Thymus (tissue), 11 donors: ENCODE data around the gene RIPOR2. TPM values are rescaled to one million over a fixed set of nuclear protein-coding genes. Genes with fewer than 3 reads are reported as not detected.

ENCODE experiments used
- DNase-seq, 9 donors: peaks; one replicate each; pipeline ENCODE4 v3.0.0-alpha.2; 2013; ENCODE audit warnings: low spot score in 9 of 9, low read depth in 6 of 9, missing footprints in 1 of 9
- H3K27ac ChIP-seq, 2 donors: one replicate each; pipeline ENCODE4 v1.5.1; 2013; ENCODE audit warnings: control low read depth in 1 of 2, low read depth in 1 of 2, low read length in 1 of 2, mild to moderate bottlenecking in 1 of 2, moderate library complexity in 1 of 2
- H3K27me3 ChIP-seq, 2 donors: one replicate each; pipeline ENCODE4 v1.5.1; 2013; ENCODE audit warnings: low read length in 1 of 2; ENCODE audit not compliant: control insufficient read depth in 2 of 2, insufficient read depth in 1 of 2
- H3K36me3 ChIP-seq, 2 donors: one replicate each; pipeline ENCODE4 v1.5.1; 2013; ENCODE audit warnings: low read length in 1 of 2, mild to moderate bottlenecking in 1 of 2, moderate library complexity in 1 of 2; ENCODE audit not compliant: control insufficient read depth in 2 of 2, insufficient read depth in 2 of 2
- H3K4me1 ChIP-seq, 2 donors: one replicate each; pipeline ENCODE4 v1.5.1; 2013; ENCODE audit warnings: low read length in 2 of 2; ENCODE audit not compliant: control insufficient read depth in 2 of 2, insufficient read depth in 2 of 2
- H3K4me3 ChIP-seq, 2 donors: one replicate each; pipeline ENCODE4 v1.5.1; 2013; ENCODE audit warnings: low read length in 2 of 2, control low read depth in 1 of 2, mild to moderate bottlenecking in 1 of 2
- H3K9me3 ChIP-seq, 2 donors: one replicate each; pipeline ENCODE4 v1.5.1; 2013; ENCODE audit warnings: low read length in 1 of 2, mild to moderate bottlenecking in 1 of 2; ENCODE audit not compliant: control insufficient read depth in 2 of 2, insufficient read depth in 1 of 2
- WGBS: extraction: QIAGEN DNeasy Blood & Tissue Kit; methylation state at CpG from one replicate; pipeline ENCODE4 v1.1.7; 2013; 5-methylcytosine and 5-hydroxymethylcytosine counted together
- polyA plus RNA-seq: library from polyadenylated mRNA; stranded (reverse); fragments of 200-250 nt; gene quantifications from one replicate; pipeline ENCODE4 v1.2.3, GENCODE V29; 2013
- total RNA-seq: library from RNA; stranded (reverse); fragments of 120-200 nt; gene quantifications from one replicate; pipeline ENCODE4 v1.2.4, GENCODE V29; 2013
- donor health status: healthy.

Gene RIPOR2
- total and polyA plus RNA-seq, 2 donors: 27.4 to 48.4 TPM

- Histone ChIP-seq H3K4me1 (peaks cover 30 to 72% of the 10 kb centered on the region in 2 donors), H3K4me3 (no peak overlapping the region), H3K27ac (peak overlapping the region in 1 of 2 donors; percentile 55), H3K36me3 (peaks cover 0 to 3% of the 10 kb centered on the region in 2 donors), H3K27me3 (no peaks in the 10 kb centered on the region), H3K9me3 (no peaks in the 10 kb centered on the region)
- DNase-seq: no peak
Observed at GRCh38 chr6:24925661-24926060, 10.1 kb downstream of the RIPOR2 start.

- no peaks in the 10 kb centered on the region for H3K36me3 ChIP-seq
- no peaks in the 10 kb centered on the region for H3K27me3 ChIP-seq
- no peaks in the 10 kb centered on the region for H3K9me3 ChIP-seq
- peaks cover 38 to 72% of the 10 kb centered on the region in 2 donors for H3K4me1 ChIP-seq
- H3K4me3 ChIP-seq: no peak overlapping the region
- H3K27ac ChIP-seq: no peak overlapping the region
- WGBS: 95% methylated on average over 2 of the region's 2 CpGs
- DNase-seq: no peak
Observed at GRCh38 chr6:24924580-24925356, 11.0 kb downstream of the RIPOR2 start.

GRCh38 chr6:24923885-24924401 lies 11.8 kb downstream of the RIPOR2 start:
- peaks cover 41 to 72% of the 10 kb centered on the region in 2 donors for H3K4me1 ChIP-seq
- no peak overlapping the region for H3K4me3 ChIP-seq
- H3K36me3 ChIP-seq: no peaks in the 10 kb centered on the region
- no peaks in the 10 kb centered on the region for H3K27me3 ChIP-seq
- WGBS: 93% methylated on average over 8 of the region's 8 CpGs
- no peak overlapping the region for H3K27ac ChIP-seq
- no peaks in the 10 kb centered on the region for H3K9me3 ChIP-seq
- no peak for DNase-seq

DNA sequence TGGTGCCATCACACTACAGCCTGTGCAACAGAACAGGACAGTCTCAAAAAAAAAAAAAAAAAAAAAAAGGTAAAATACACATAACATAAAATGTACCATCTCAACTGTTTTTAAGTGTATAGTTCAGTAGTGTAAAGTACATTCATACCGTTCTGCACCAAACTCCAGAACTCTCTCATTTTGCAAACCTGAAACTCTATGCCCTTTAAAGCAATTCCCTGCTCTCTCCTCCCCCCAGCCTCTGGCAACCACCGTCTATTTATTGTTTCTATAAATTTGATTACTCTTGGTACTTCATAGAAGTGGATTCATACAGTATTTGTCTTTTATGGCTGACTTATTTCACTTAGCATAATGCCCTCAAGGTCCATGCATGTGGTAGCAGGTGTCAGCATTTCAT lies 12.9 kb downstream of the RIPOR2 start:
- 95% methylated on average over 2 of the region's 2 CpGs for WGBS
- H3K27me3 ChIP-seq: no peaks in the 10 kb centered on the region
- no peak overlapping the region for H3K4me3 ChIP-seq
- peaks cover 52 to 77% of the 10 kb centered on the region in 2 donors for H3K4me1 ChIP-seq
- DNase-seq: no peak
- H3K9me3 ChIP-seq: no peaks in the 10 kb centered on the region
- H3K36me3 ChIP-seq: no peaks in the 10 kb centered on the region
- no peak overlapping the region for H3K27ac ChIP-seq

GRCh38 chr6:24922170-24922569 lies 13.6 kb downstream of the RIPOR2 start:
- Histone ChIP-seq H3K4me1 (peaks cover 52 to 81% of the 10 kb centered on the region in 2 donors), H3K36me3 (no peaks in the 10 kb centered on the region), H3K4me3 (no peak overlapping the region), H3K9me3 (no peaks in the 10 kb centered on the region), H3K27me3 (no peaks in the 10 kb centered on the region), H3K27ac (peak overlapping the region in 1 of 2 donors; percentile 46)
- no peak for DNase-seq
- WGBS: 76% methylated on average over 4 of the region's 4 CpGs

DNA sequence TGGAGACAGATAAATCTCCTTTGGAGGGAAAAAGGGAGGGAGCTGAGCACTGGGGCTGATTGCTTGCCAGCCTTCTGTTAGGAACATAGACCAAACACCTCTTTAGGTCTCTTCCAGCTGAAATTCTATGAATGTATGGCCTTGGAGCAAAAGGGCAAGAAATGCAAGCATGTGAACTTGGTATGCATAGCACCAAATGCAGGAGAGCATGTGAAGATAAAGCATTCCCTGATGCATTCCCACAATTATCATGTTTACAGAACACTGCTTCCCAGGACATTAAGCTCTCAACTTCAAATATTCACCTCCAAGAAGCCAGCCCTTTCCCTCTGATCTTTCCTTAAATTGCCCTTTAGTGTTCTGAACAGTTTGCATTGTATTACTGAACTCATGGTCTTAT lies 15.6 kb downstream of the RIPOR2 start:
- Histone ChIP-seq H3K4me1 (peaks cover 45 to 77% of the 10 kb centered on the region in 2 donors), H3K36me3 (peaks cover 0 to 4% of the 10 kb centered on the region in 2 donors), H3K4me3 (no peak overlapping the region), H3K27ac (peak overlapping the region; percentile 8 to 94), H3K27me3 (no peaks in the 10 kb centered on the region), H3K9me3 (no peaks in the 10 kb centered on the region)
- DNase-seq: no peak

DNA sequence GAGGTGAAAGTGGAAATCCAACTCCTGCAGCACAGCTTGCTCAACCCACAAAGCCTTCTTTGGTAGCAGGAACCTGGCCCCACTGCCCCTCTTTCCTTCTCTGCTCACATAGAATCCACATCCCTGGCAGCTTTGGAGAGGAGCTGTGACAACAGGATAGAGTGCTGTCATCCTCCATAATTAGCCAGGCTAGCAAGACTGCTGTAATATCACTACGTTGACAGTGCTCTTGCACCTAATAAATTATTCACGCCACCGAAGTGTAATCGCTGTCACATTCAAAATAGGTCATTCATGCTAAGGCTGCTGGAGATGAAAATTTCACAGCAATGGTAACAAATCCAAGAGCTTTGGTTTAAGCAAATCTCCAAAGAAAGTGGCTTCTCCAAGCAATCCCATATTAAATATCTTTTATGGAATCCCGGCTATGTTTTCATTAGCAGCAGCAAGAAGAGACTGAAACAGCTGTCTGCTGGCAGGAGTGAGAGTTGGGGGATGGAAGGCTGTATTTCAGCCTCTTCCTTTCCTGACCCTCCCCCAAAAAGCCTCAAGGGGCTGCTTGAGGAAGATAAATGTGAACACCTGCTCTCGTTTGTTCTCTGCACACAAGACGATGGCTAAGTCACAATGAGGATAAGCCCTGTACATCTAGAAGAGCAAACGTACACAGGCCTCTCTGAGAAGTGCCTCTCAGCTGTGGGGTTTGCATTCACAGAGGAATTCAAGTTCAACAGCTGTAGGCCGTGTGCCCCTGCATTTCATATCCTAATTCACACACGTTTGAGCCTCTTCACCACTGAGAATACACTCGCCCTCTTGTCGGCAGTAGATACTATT lies 16.5 kb downstream of the RIPOR2 start:
- peak in 6 of 9 donors; percentile 62 to 95 (median 87) for DNase-seq
- H3K9me3 ChIP-seq: no peaks in the 10 kb centered on the region
- no peaks in the 10 kb centered on the region for H3K27me3 ChIP-seq
- H3K27ac ChIP-seq: peak overlapping the region; percentile 91 to 94
- H3K4me3 ChIP-seq: peak overlapping the region; percentile 23 to 32
- H3K36me3 ChIP-seq: peaks cover 0 to 4% of the 10 kb centered on the region in 2 donors
- H3K4me1 ChIP-seq: peaks cover 42 to 73% of the 10 kb centered on the region in 2 donors
- WGBS: 11% methylated on average over 12 of the region's 12 CpGs

DNA sequence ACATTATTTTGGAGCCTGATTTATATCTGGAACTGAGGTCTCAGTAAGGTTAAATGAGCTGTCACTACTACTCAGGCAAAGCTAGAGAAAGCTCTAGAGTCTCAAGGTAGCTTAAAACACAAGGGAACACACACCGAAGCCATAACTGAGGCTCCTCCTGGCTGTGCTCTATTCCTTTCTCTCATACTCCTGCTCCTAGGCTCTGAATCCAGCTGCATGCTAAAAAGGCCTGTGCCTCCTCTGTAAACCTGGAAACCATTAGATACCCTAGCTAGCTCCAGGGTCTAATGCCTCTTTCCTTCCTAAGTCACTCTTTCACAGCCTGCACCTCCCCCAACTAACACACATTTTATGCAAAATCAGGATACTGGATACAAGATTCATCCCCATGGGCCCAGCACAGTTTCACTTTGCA lies 17.1 kb downstream of the RIPOR2 start:
- peaks cover 0 to 4% of the 10 kb centered on the region in 2 donors for H3K36me3 ChIP-seq
- H3K4me1 ChIP-seq: peaks cover 39 to 67% of the 10 kb centered on the region in 2 donors
- peak overlapping the region; percentile 23 to 32 for H3K4me3 ChIP-seq
- 63% methylated on average over 1 of the region's 1 CpG for WGBS
- no peaks in the 10 kb centered on the region for H3K9me3 ChIP-seq
- DNase-seq: no peak
- H3K27me3 ChIP-seq: no peaks in the 10 kb centered on the region
- H3K27ac ChIP-seq: peak overlapping the region; percentile 91 to 94

DNA sequence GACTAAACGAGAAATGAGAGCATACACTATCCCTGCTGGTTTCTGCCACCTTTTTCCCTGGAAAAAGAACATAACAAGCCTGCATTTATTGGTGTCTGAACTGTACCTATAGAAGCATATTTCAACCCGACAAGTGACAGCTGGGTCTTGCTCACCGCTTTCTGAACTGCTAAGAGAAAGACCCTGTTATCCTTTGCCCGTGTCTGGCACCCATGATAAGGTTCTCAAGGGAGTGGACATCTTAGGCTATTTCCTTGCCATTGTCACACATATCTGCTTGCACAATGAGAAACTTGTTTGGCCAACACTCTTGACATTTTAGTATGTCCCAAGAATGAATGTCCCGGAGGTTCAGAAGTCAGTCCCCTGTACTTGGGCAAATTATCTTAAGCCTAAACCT lies 19.3 kb downstream of the RIPOR2 start:
- no peak overlapping the region for H3K4me3 ChIP-seq
- no peaks in the 10 kb centered on the region for H3K9me3 ChIP-seq
- 97% methylated on average over 5 of the region's 5 CpGs for WGBS
- H3K27me3 ChIP-seq: no peaks in the 10 kb centered on the region
- peaks cover 45 to 68% of the 10 kb centered on the region in 2 donors for H3K4me1 ChIP-seq
- H3K36me3 ChIP-seq: peaks cover 0 to 6% of the 10 kb centered on the region in 2 donors
- no peak overlapping the region for H3K27ac ChIP-seq
- DNase-seq: no peak
